Adrenal gland (tissue), 12 donors: ENCODE results near the gene ZNF148. TPM values are rescaled to one million over a fixed set of nuclear protein-coding genes. Genes with fewer than 3 reads are reported as not detected.

Source experiments
- DNase-seq, 7 donors: peaks; one replicate each; pipeline ENCODE4 v3.0.0-alpha.2; 2019 to 2020
- H3K27ac ChIP-seq, 5 donors: fragments of 200-600 bp; sonication (generic) in 4 of 5; 1 replicate in 3 of 5; 2 replicates in 2 of 5; pipeline versions ENCODE4 v1.5.1 to v1.8.0; 2016 to 2020; ENCODE audit warnings: mild to moderate bottlenecking in 1 of 5
- H3K27me3 ChIP-seq: fragments of 200-600 bp; 2 replicates; pipeline ENCODE4 v1.8.0; 2021
- H3K36me3 ChIP-seq, 2 donors: fragments of 200-600 bp; replicated peaks in 1 of 2; 1 replicate in 1 of 2; 2 replicates in 1 of 2; pipeline versions ENCODE4 v1.5.1 to v1.8.0; 2018 to 2022
- H3K4me1 ChIP-seq, 2 donors: fragments of 200-600 bp; replicated peaks in 1 of 2; 1 replicate in 1 of 2; 2 replicates in 1 of 2; pipeline versions ENCODE4 v1.5.1 to v1.8.0; 2018 to 2021
- H3K4me3 ChIP-seq, 4 donors: fragments of 200-600 bp; sonication (generic) in 3 of 4; one replicate each; pipeline ENCODE4 v1.5.1; 2016 to 2018
- H3K9me3 ChIP-seq, 3 donors: fragments of 200-600 bp; sonication (generic) in 1 of 3; replicated peaks in 1 of 3; 1 replicate in 2 of 3; 2 replicates in 1 of 3; pipeline versions ENCODE4 v1.5.1 to v1.8.0; 2016 to 2021
- POLR2A ChIP-seq, 2 donors: fragments of 450-650 bp; IDR thresholded peaks; one replicate each; pipeline ENCODE4 v1.6.1; 2017; ENCODE audit warnings: antibody characterized with exemption in 2 of 2, mild to moderate bottlenecking in 2 of 2, moderate library complexity in 1 of 2
- WGBS, 4 donors: extraction: QIAGEN DNeasy Blood & Tissue Kit in 2 of 4; methylation state at CpG; one replicate each; pipeline versions ENCODE4 v1.1.5 to v1.1.7; 2013 to 2017; 5-methylcytosine and 5-hydroxymethylcytosine counted together
- intact Hi-C, 2 donors: fragments of 100-400 bp; cut with DNase I; formaldehyde crosslinking; loops; one replicate each; pipeline versions ENCODE4 v1.14.1 to v1.15.0; 2022 to 2023
- polyA plus RNA-seq, 3 donors: library from polyadenylated mRNA; stranded (reverse); fragments of 200-250 nt in 2 of 3; fragments of 350-450 nt in 1 of 3; fragmentation: Illumina TruSeq in 1 of 3; extraction: RNeasy Lipid Tissue Mini Kit (QIAGEN cat#74804) in 1 of 3; gene quantifications; one replicate each; pipeline ENCODE4 v1.2.3, GENCODE V29; 2013 to 2014
- total RNA-seq, 9 donors: library from RNA; depleted of rRNA in 4 of 9; stranded (reverse); fragments of >200 nt in 4 of 9; fragments of 120-200 nt in 1 of 9; fragmentation: NEBNext Ultra II Directional in 1 of 9; extraction: Animal tissue kit (Norgen Biotek cat#: 25700) in 1 of 9; gene quantifications; one replicate each; pipeline versions ENCODE4 v1.1.0 to v1.2.4, GENCODE V29; 2013 to 2023
- TF ChIP-seq, protein P1 (sequence below), 6 experiments: fragments of 450-650 bp in 4 of 6; fragments of 200-600 bp in 2 of 6; sonication (generic) in 1 of 6; IDR thresholded peaks; 1 replicate in 5 of 6; 2 replicates in 1 of 6; pipeline versions ENCODE4 v1.5.1 to v1.8.0; 2016 to 2021; ENCODE audit warnings: antibody characterized with exemption in 6 of 6, mild to moderate bottlenecking in 2 of 6, moderate library complexity in 1 of 6
- donor health status: healthy with polysubstance abuse.
- donor health status: Bipolar disorder and iron deficiency.
- donor health status: DM: yes; HTN: yes; CAD: no.
- donor health status: DM: no; HTN: no; CAD: no.
- donor health status: DM: no; HTN: no; CAD: no.
- donor health status: DM: yes; HTN: yes; CAD: no.

Gene ZNF148
- total and polyA plus RNA-seq, 12 donors = 3.0 to 58.2 (median 30.9) TPM

DNA sequence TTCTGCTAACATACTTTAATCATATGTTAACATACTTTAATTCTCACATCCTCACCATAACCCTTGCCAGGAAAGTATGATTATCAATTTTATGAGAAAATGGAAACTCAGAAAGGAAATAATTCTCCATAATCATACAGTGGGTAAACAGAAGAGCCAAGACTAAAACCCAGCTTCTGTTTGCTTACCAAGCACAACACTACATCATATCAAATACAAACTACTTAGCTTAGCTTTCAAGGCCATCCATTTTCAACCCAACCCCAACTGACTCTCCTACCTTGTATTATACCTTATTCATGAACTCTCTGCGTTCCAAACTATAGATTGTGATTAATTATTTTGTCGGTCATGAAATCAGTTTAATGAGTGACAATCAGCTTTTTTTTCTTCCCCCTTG lies 9.0 kb downstream of the ZNF148 start:
- no peak for DNase-seq
- Histone ChIP-seq H3K27me3 (no peaks in the 10 kb centered on the region), H3K27ac (no peak overlapping the region), H3K4me3 (no peak overlapping the region), H3K36me3 (no peaks in the 10 kb centered on the region), H3K4me1 (peaks cover 14 to 28% of the 10 kb centered on the region in 2 donors), H3K9me3 (no peaks in the 10 kb centered on the region)
- intact Hi-C loops = loop anchor here in 1 of 2 donors (10.0 kb wide), 1 partner anchor 61 kb away; no protein-coding TSS in a partner anchor
- 43 to 57% (median 54%) methylated on average over 2 of the region's 2 CpGs for WGBS, 4 donors
- TF ChIP-seq, protein P1, sequence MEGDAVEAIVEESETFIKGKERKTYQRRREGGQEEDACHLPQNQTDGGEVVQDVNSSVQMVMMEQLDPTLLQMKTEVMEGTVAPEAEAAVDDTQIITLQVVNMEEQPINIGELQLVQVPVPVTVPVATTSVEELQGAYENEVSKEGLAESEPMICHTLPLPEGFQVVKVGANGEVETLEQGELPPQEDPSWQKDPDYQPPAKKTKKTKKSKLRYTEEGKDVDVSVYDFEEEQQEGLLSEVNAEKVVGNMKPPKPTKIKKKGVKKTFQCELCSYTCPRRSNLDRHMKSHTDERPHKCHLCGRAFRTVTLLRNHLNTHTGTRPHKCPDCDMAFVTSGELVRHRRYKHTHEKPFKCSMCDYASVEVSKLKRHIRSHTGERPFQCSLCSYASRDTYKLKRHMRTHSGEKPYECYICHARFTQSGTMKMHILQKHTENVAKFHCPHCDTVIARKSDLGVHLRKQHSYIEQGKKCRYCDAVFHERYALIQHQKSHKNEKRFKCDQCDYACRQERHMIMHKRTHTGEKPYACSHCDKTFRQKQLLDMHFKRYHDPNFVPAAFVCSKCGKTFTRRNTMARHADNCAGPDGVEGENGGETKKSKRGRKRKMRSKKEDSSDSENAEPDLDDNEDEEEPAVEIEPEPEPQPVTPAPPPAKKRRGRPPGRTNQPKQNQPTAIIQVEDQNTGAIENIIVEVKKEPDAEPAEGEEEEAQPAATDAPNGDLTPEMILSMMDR (IDR thresholded peaks at IDR 0.05) = no peak
- TF ChIP-seq POLR2A (IDR thresholded peaks at IDR 0.05) = no peak

DNA sequence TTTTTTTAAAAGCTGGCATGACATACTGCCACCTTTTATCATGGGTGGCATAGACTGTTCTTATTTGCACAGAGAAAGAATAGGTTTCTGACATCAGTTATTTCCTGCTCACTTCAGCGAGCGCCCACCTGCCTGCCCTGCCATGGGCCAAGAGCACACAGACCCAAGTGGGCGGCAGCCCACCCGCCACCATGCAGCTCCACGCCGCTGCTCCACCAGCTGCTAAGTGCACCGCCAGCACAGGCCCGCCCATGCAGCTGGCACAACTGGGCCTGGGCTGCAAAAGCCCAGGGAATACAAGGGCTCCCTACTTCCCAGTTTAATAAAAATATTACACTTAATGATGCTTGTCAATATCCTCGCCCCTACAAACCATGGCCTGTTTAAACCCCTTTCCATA lies 15.4 kb downstream of the ZNF148 start:
- Histone ChIP-seq H3K27me3 (no peaks in the 10 kb centered on the region), H3K4me1 (peaks cover 9 to 35% of the 10 kb centered on the region in 2 donors), H3K4me3 (no peak overlapping the region), H3K9me3 (no peaks in the 10 kb centered on the region), H3K27ac (no peak overlapping the region), H3K36me3 (no peaks in the 10 kb centered on the region)
- DNase-seq = no peak
- TF ChIP-seq, protein P1 (IDR thresholded peaks at IDR 0.05) = no peak
- TF ChIP-seq POLR2A (IDR thresholded peaks at IDR 0.05) = no peak
- intact Hi-C loops = loop anchor here in 1 of 2 donors (10.0 kb wide), 1 partner anchor 55 kb away; no protein-coding TSS in a partner anchor
- whole genome bisulfite sequencing, 4 donors = 96 to 97% (median 97%) methylated on average over 9 of the region's 9 CpGs

DNA sequence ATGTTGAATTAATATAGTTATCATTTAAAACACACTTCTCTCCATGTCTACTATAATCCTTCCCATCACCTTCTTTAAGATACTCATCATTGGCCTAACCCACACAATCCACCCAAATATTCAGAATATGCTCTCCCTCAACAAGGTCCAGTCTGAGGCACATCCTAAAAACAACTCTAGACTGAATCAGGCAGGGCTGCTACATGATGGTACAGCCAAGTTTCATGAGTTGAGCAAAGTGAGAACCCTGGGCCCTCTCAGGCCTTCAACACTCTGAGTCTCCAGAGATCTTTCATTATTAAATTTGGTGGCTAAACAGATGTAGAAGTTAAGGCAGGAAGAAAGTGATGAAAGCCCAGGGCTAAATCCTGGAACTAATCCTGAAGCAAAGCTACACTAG lies 16.2 kb downstream of the ZNF148 start:
- intact Hi-C loops = no loop called here
- H3K36me3 ChIP-seq = no peaks in the 10 kb centered on the region
- H3K4me3 ChIP-seq = no peak overlapping the region
- no peaks in the 10 kb centered on the region for H3K27me3 ChIP-seq
- peaks cover 9 to 35% of the 10 kb centered on the region in 2 donors for H3K4me1 ChIP-seq
- DNase-seq = no peak
- no peak overlapping the region for H3K27ac ChIP-seq
- TF ChIP-seq, protein P1 (IDR thresholded peaks at IDR 0.05) = no peak
- TF ChIP-seq POLR2A (IDR thresholded peaks at IDR 0.05) = no peak
- H3K9me3 ChIP-seq = no peaks in the 10 kb centered on the region

DNA sequence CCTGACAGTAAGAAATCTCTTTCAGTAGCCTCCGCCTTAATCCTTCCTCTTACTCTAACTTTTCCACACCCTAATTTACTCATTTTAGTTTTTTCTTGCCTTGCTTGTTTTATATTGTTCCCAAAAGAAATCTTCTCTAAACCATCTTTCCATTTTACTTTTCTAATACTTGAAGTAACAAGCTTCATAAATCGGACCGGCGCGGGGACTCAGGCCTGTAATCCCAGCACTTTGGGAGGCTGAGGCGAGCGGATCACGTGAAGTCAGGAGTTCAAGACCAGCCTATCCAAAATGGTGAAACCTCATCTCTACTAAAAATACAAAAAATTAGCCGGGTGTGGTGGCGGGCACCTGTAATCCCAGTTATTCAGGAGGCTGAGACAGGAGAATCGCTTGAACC lies 17.3 kb downstream of the ZNF148 start:
- peak overlapping the region in 2 of 4 donors; percentile 54 to 70 for H3K4me3 ChIP-seq
- no peaks in the 10 kb centered on the region for H3K27me3 ChIP-seq
- DNase-seq = no peak
- intact Hi-C loops = no loop called here
- H3K27ac ChIP-seq = peak overlapping the region in 1 of 5 donors; percentile 77
- no peak for TF ChIP-seq POLR2A (IDR thresholded peaks at IDR 0.05)
- TF ChIP-seq, protein P1 (IDR thresholded peaks at IDR 0.05) = no peak
- peaks cover 9 to 35% of the 10 kb centered on the region in 2 donors for H3K4me1 ChIP-seq
- WGBS, 4 donors = 86 to 92% (median 90%) methylated on average over 11 of the region's 11 CpGs
- H3K36me3 ChIP-seq = no peaks in the 10 kb centered on the region
- H3K9me3 ChIP-seq = no peaks in the 10 kb centered on the region
